ENCODE measurements around the gene TMCO4. TPM values are rescaled to one million over a fixed set of nuclear protein-coding genes. Genes with fewer than 3 reads are reported as not detected.

TMCO4 gene
- total and polyA plus RNA-seq, 2 of the 4 experiments (the other 2 are of a cell fraction), result 7.3 to 8.6 TPM

DNA sequence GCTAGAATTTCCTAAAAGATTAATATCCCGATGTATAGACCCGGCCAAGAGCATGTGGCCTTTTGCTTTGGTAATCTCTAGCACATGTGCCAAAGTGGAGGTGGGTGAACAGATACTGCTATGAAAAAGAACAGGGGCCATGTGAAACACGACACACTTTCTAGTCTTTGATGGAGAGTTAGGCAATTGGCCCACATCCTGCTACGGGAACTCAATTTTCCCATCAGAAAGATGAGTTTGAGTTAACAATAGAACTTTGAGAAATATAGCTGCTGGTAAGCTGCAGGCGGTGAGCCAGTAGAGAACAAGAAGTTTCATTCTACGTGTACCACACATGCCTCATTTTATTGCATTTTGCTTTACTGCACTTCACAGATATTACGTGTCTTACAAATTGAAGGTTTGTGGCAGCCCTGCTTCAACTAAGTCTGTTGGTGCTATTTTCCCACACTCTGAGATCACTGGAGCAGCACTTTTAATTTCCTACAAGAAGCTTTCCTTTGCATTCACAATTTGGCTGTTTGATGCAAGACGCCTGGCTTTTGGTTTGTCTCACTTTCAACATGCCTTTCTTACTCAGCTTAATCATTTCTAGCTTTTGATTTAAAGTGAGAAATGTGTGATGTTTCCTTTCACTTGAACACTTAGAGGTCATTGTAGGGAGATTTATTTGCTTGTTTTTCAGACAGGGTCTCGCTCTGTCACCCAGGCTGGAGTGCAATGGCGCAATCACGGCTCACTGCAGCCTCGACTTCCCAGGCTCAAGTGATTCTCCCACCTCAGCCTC, 88.7 kb downstream of the TMCO4 start:
- Histone ChIP-seq H3K79me1 (ENCODE audit: low read depth in 1 of 2, low read length in 2 of 2) (no peaks in the 10 kb centered on the region), H4K20me1 (ENCODE audit: insufficient read depth, low read length) (no peaks in the 10 kb centered on the region), H3K9me3 (ENCODE audit: control insufficient read depth, insufficient read depth, low read length) (no peaks in the 10 kb centered on the region), H3K18ac (ENCODE audit: low read depth, low read length) (no peak overlapping the region), H3K27me3 (ENCODE audit: control insufficient read depth, insufficient read depth, low read length) (no peaks in the 10 kb centered on the region), H2BK5ac (ENCODE audit: low read depth, low read length, poor library complexity, severe bottlenecking) (no peak overlapping the region), H3K23ac (ENCODE audit: low read depth, low read length) (no peak overlapping the region), H4K5ac (ENCODE audit: low read depth, low read length) (no peak overlapping the region), H2AFZ (replicated peaks; ENCODE audit: low read length, poor library complexity) (no peak overlapping the region), H2AK9ac (replicated peaks; ENCODE audit: low read depth, low read length, poor library complexity) (no peak overlapping the region), H4K91ac (ENCODE audit: insufficient read depth, low read depth, low read length) (no peak overlapping the region), H3K9ac (ENCODE audit: low read depth, low read length) (no peak overlapping the region), H2AK5ac (ENCODE audit: low read depth, low read length) (no peak overlapping the region), H3K4me3 (ENCODE audit: insufficient read depth, low read depth, low read length) (no peak overlapping the region), H3K4ac (ENCODE audit: low read depth, low read length) (no peak overlapping the region), H3K4me2 (ENCODE audit: low read depth, low read length) (no peak overlapping the region), H2BK15ac (ENCODE audit: low read depth, low read length) (no peak overlapping the region), H3K4me1 (ENCODE audit: control insufficient read depth, insufficient read depth, low read length) (no peaks in the 10 kb centered on the region), H3K27ac (ENCODE audit: insufficient read depth, low read length) (no peak overlapping the region), H3K56ac (ENCODE audit: extremely low read depth, insufficient read depth, low read length) (no peak overlapping the region), H4K8ac (ENCODE audit: low read depth in 2 of 2, low read length in 2 of 2) (no peak overlapping the region), H3K14ac (replicated peaks; ENCODE audit: low read depth, low read length) (no peak overlapping the region), H2BK120ac (ENCODE audit: low read depth, low read length) (no peak overlapping the region), H2BK20ac (ENCODE audit: low read depth, low read length) (no peak overlapping the region), H3K9me1 (ENCODE audit: insufficient read depth, low read length) (peaks cover 2% of the 10 kb centered on the region; the same call in 1 of the 2 replicates), H3K36me3 (ENCODE audit: control insufficient read depth, insufficient read depth, low read length) (peaks cover 2% of the 10 kb centered on the region)
- CTCF ChIA-PET, result no interaction called here
- 79% methylated on average over 7 of the region's 12 CpGs; no CpG with 5 or more reads in 1 of the 2 experiments for WGBS, 2 experiments (ENCODE audit: extremely low coverage in 2 of 2, insufficient read length in 1 of 2)
- TF ChIP-seq MXI1 (IDR thresholded peaks at IDR 0.05; ENCODE audit: borderline replicate concordance, low read depth, low read length) (no peak), FOS (IDR thresholded peaks at IDR 0.05; ENCODE audit: low read depth, low read length) (no peak), RFX5 (IDR thresholded peaks at IDR 0.05; ENCODE audit: low read depth, low read length) (no peak), CEBPB (IDR thresholded peaks at IDR 0.05; ENCODE audit: low read depth, low read length) (no peak), POLR2A (IDR thresholded peaks at IDR 0.05; ENCODE audit: low read depth, low read length) (no peak), BHLHE40 (IDR thresholded peaks at IDR 0.05; ENCODE audit: low read depth, low read length) (no peak), ELK1 (IDR thresholded peaks at IDR 0.05; ENCODE audit: borderline replicate concordance, low read depth, low read length) (no peak), SMC3 (IDR thresholded peaks at IDR 0.05; ENCODE audit: low read depth, low read length) (no peak), MAFK (IDR thresholded peaks at IDR 0.05; ENCODE audit: low read depth, low read length) (no peak), RCOR1 (IDR thresholded peaks at IDR 0.05; ENCODE audit: insufficient replicate concordance, low read length) (no peak)
- TF ChIP-seq, protein P1, sequence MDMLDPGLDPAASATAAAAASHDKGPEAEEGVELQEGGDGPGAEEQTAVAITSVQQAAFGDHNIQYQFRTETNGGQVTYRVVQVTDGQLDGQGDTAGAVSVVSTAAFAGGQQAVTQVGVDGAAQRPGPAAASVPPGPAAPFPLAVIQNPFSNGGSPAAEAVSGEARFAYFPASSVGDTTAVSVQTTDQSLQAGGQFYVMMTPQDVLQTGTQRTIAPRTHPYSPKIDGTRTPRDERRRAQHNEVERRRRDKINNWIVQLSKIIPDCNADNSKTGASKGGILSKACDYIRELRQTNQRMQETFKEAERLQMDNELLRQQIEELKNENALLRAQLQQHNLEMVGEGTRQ (IDR thresholded peaks at IDR 0.05; ENCODE audit: low read depth, low read length), result no peak
- in situ Hi-C loops (cut with MboI; ENCODE audit: low sequenced_read_pairs), result no loop called here
- intact Hi-C loops (cut with micrococcal nuclease), result no loop called here
- ATAC-seq (ENCODE audit: low read depth) (no peak), DNase-seq (no peak)
- POLR2A ChIA-PET (ENCODE audit: unreplicated experiment), result no interaction called here
- BruUV-seq (replicated peaks), result no TSS peak
- dilution Hi-C loops (cut with HindIII; ENCODE audit: low sequenced_read_pairs, unreplicated experiment), result no loop called here
